H9 (cell line): ENCODE measurements around the gene OAF. TPM values are rescaled to one million over a fixed set of nuclear protein-coding genes. Genes with fewer than 3 reads are reported as not detected.

Experiments
- DNase-seq: peaks from one replicate; pipeline ENCODE4 v3.0.0-alpha.2; 2017
- H2AFZ ChIP-seq: one replicate; pipeline ENCODE4 v1.6.1; 2013; ENCODE audit warnings: mild to moderate bottlenecking, low read length, control low read depth, moderate library complexity
- H2AK5ac ChIP-seq: 2 replicates; pipeline ENCODE4 v1.6.1; 2013; ENCODE audit warnings: low read length, control low read depth, mixed read lengths; ENCODE audit not compliant: insufficient read length
- H2BK120ac ChIP-seq: one replicate; pipeline ENCODE4 v1.6.1; 2013; ENCODE audit warnings: low read depth, mild to moderate bottlenecking, low read length, control low read depth, inconsistent platforms; ENCODE audit not compliant: poor library complexity, severe bottlenecking
- H2BK12ac ChIP-seq: 2 replicates; pipeline ENCODE4 v1.6.1; 2013; ENCODE audit warnings: low read length, control low read depth, mixed read lengths, low read depth; ENCODE audit not compliant: insufficient read length
- H2BK15ac ChIP-seq: 2 replicates; pipeline ENCODE4 v1.6.1; 2013; ENCODE audit warnings: low read depth, low read length, control low read depth
- H2BK20ac ChIP-seq: one replicate; pipeline ENCODE4 v1.6.1; 2013; ENCODE audit warnings: low read depth, mild to moderate bottlenecking, low read length, control low read depth, inconsistent platforms; ENCODE audit not compliant: poor library complexity, severe bottlenecking
- H2BK5ac ChIP-seq: 2 replicates; pipeline ENCODE4 v1.6.1; 2013; ENCODE audit warnings: low read length, control low read depth, mixed read lengths; ENCODE audit not compliant: insufficient read length
- H3K14ac ChIP-seq: 2 replicates; pipeline ENCODE4 v1.6.1; 2013; ENCODE audit warnings: low read length, control low read depth; ENCODE audit not compliant: insufficient read depth
- H3K18ac ChIP-seq: 2 replicates; pipeline ENCODE4 v1.6.1; 2013; ENCODE audit warnings: low read depth, mild to moderate bottlenecking, mixed read lengths, low read length, control low read depth; ENCODE audit not compliant: insufficient read length
- H3K23ac ChIP-seq: 2 replicates; pipeline ENCODE4 v1.6.1; 2013; ENCODE audit warnings: low read length, control low read depth, mixed read lengths, low read depth; ENCODE audit not compliant: insufficient read length
- H3K23me2 ChIP-seq: 2 replicates; pipeline ENCODE4 v1.6.1; 2013; ENCODE audit warnings: low read depth, mild to moderate bottlenecking, mixed read lengths, low read length, control low read depth; ENCODE audit not compliant: insufficient read length, poor library complexity, severe bottlenecking
- H3K27ac ChIP-seq: 2 replicates; pipeline ENCODE4 v1.5.1; 2013; ENCODE audit warnings: low read length, control low read depth, mixed read lengths, low read depth; ENCODE audit not compliant: insufficient read length
- H3K27me3 ChIP-seq: 2 replicates; pipeline ENCODE4 v1.6.1; 2013; ENCODE audit warnings: low read length, control low read depth, inconsistent platforms; ENCODE audit not compliant: insufficient read depth
- H3K4ac ChIP-seq: 2 replicates; pipeline ENCODE4 v1.6.1; 2013; ENCODE audit warnings: low read depth, mild to moderate bottlenecking, control low read depth, inconsistent platforms, low read length, moderate library complexity
- H3K4me1 ChIP-seq: 2 replicates; pipeline ENCODE4 v1.6.1; 2013; ENCODE audit warnings: low read length, control low read depth, inconsistent platforms; ENCODE audit not compliant: insufficient read depth
- H3K4me2 ChIP-seq: 2 replicates; pipeline ENCODE4 v1.6.1; 2013; ENCODE audit warnings: low read length, control low read depth, mixed read lengths; ENCODE audit not compliant: insufficient read length, insufficient read depth
- H3K56ac ChIP-seq: 2 replicates; pipeline ENCODE4 v1.6.1; 2013; ENCODE audit warnings: low read depth, mild to moderate bottlenecking, mixed read lengths, low read length, control low read depth; ENCODE audit not compliant: insufficient read length
- H3K79me1 ChIP-seq: 2 replicates; pipeline ENCODE4 v1.6.1; 2013; ENCODE audit warnings: low read depth, mild to moderate bottlenecking, moderate library complexity, low read length, control low read depth, inconsistent platforms; ENCODE audit not compliant: insufficient read depth, poor library complexity, severe bottlenecking
- H3K79me2 ChIP-seq: 2 replicates; pipeline ENCODE4 v1.6.1; 2013; ENCODE audit warnings: low read length, control low read depth, inconsistent platforms; ENCODE audit not compliant: insufficient read depth
- H3K9ac ChIP-seq: 2 replicates; pipeline ENCODE4 v1.6.1; 2013; ENCODE audit warnings: low read length, control low read depth, mixed read lengths; ENCODE audit not compliant: insufficient read length; ENCODE audit errors: extremely low read depth
- H3K9me3 ChIP-seq: one replicate; pipeline ENCODE4 v1.6.1; 2013; ENCODE audit warnings: low read depth, low read length, inconsistent platforms; ENCODE audit not compliant: control insufficient read depth
- H3T11ph ChIP-seq: one replicate; pipeline ENCODE4 v1.6.1; 2013; ENCODE audit warnings: mild to moderate bottlenecking, low read length, control low read depth, inconsistent platforms
- H4K20me1 ChIP-seq: one replicate; pipeline ENCODE4 v1.6.1; 2013; ENCODE audit not compliant: control insufficient read depth, insufficient read length, insufficient read depth
- H4K5ac ChIP-seq: 2 replicates; pipeline ENCODE4 v1.6.1; 2013; ENCODE audit warnings: low read depth, mild to moderate bottlenecking, mixed read lengths, low read length, control low read depth; ENCODE audit not compliant: insufficient read length
- H4K8ac ChIP-seq: replicated peaks from 2 replicates; pipeline ENCODE4 v1.6.1; 2013; ENCODE audit warnings: low read length, control low read depth, mixed read lengths, low read depth; ENCODE audit not compliant: insufficient read length
- H4K91ac ChIP-seq: 2 replicates; pipeline ENCODE4 v1.6.1; 2013; ENCODE audit warnings: low read depth, mild to moderate bottlenecking, moderate library complexity, mixed read lengths, low read length, control low read depth; ENCODE audit not compliant: insufficient read length
- H3K27ac Mint-ChIP-seq, 3 experiments: 2 replicates in 2 of 3; 3 replicates in 1 of 3; pipeline ENCODE4 v1.8.0; 2020 to 2021; ENCODE audit warnings: mixed read lengths in 3 of 3, mild to moderate bottlenecking in 1 of 3, moderate library complexity in 1 of 3
- H3K27me3 Mint-ChIP-seq: 2 replicates; pipeline ENCODE4 v1.8.0; 2021; ENCODE audit warnings: low read depth, mild to moderate bottlenecking, moderate library complexity, mixed read lengths
- H3K36me3 Mint-ChIP-seq, 3 experiments: 2 replicates in 2 of 3; 3 replicates in 1 of 3; pipeline ENCODE4 v1.8.0; 2020 to 2021; ENCODE audit warnings: low read depth in 3 of 3, mixed read lengths in 3 of 3; ENCODE audit not compliant: insufficient read depth in 1 of 3
- H3K4me1 Mint-ChIP-seq, 2 experiments: 2 replicates each; pipeline ENCODE4 v1.8.0; 2020; ENCODE audit warnings: mixed read lengths in 2 of 2
- H3K4me3 Mint-ChIP-seq, 2 experiments: 2 replicates in 1 of 2; 3 replicates in 1 of 2; pipeline ENCODE4 v1.8.0; 2020 to 2021; ENCODE audit warnings: mild to moderate bottlenecking in 2 of 2, mixed read lengths in 2 of 2, moderate library complexity in 1 of 2
- H3K9me3 Mint-ChIP-seq, 2 experiments: 2 replicates in 1 of 2; 3 replicates in 1 of 2; pipeline ENCODE4 v1.8.0; 2020; ENCODE audit warnings: mild to moderate bottlenecking in 2 of 2, mixed read lengths in 2 of 2, moderate library complexity in 1 of 2
- WGBS: extraction: QIAGEN DNeasy Blood & Tissue Kit; methylation state at CpG from one replicate; pipeline ENCODE4 v1.1.7; 2013; ENCODE audit warnings: missing lambda C conversion rate, low lambda C conversion rate, mixed read lengths; ENCODE audit not compliant: insufficient read length; ENCODE audit errors: extremely low coverage; 5-methylcytosine and 5-hydroxymethylcytosine counted together
- total RNA-seq: library from RNA; stranded (reverse); gene quantifications from 2 replicates; pipeline ENCODE4 v1.2.1, GENCODE V29; 2021
- TF ChIP-seq, protein P1 (sequence below): fragments of 200-600 bp; sonication (generic); conservative IDR thresholded peaks from 3 replicates; pipeline ENCODE4 v1.8.0; 2021; ENCODE audit warnings: antibody characterized with exemption, mild to moderate bottlenecking

The OAF gene
- total RNA-seq, 1 experiment from 2014 or later, result 1.1 TPM

- no peak overlapping the region for H2BK15ac ChIP-seq
- peaks cover 6% of the 10 kb centered on the region for H3K23me2 ChIP-seq
- TF ChIP-seq, protein P1, sequence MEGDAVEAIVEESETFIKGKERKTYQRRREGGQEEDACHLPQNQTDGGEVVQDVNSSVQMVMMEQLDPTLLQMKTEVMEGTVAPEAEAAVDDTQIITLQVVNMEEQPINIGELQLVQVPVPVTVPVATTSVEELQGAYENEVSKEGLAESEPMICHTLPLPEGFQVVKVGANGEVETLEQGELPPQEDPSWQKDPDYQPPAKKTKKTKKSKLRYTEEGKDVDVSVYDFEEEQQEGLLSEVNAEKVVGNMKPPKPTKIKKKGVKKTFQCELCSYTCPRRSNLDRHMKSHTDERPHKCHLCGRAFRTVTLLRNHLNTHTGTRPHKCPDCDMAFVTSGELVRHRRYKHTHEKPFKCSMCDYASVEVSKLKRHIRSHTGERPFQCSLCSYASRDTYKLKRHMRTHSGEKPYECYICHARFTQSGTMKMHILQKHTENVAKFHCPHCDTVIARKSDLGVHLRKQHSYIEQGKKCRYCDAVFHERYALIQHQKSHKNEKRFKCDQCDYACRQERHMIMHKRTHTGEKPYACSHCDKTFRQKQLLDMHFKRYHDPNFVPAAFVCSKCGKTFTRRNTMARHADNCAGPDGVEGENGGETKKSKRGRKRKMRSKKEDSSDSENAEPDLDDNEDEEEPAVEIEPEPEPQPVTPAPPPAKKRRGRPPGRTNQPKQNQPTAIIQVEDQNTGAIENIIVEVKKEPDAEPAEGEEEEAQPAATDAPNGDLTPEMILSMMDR, result no peak
- no peak overlapping the region for H3K4me2 ChIP-seq
- H3K27me3 Mint-ChIP-seq, result peaks cover 86% of the 10 kb centered on the region
- no peaks in the 10 kb centered on the region for H4K20me1 ChIP-seq
- H2BK12ac ChIP-seq, result no peak overlapping the region
- no peak for DNase-seq
- no peak overlapping the region for H3K27ac Mint-ChIP-seq
- H3K18ac ChIP-seq, result no peak overlapping the region
- H3K79me2 ChIP-seq, result no peaks in the 10 kb centered on the region
- H3K36me3 Mint-ChIP-seq, result no peaks in the 10 kb centered on the region
- no peak overlapping the region for H4K8ac ChIP-seq
- no peak overlapping the region for H3K23ac ChIP-seq
- no peaks in the 10 kb centered on the region for H3K9me3 ChIP-seq
- peaks cover 39% of the 10 kb centered on the region in 2 experiments for H3K4me1 Mint-ChIP-seq
- H4K91ac ChIP-seq, result no peak overlapping the region
- H2AK5ac ChIP-seq, result no peak overlapping the region
- no peak overlapping the region for H3K27ac ChIP-seq
- H3K56ac ChIP-seq, result no peak overlapping the region
- no peaks in the 10 kb centered on the region; a peak in 1 of 5 replicates for H3K9me3 Mint-ChIP-seq
- H3K79me1 ChIP-seq, result no peaks in the 10 kb centered on the region
- no peak overlapping the region for H3K4ac ChIP-seq
- no peak overlapping the region for H2BK120ac ChIP-seq
- H2BK20ac ChIP-seq, result no peak overlapping the region
- no peak overlapping the region for H2BK5ac ChIP-seq
- peaks cover 2% of the 10 kb centered on the region; the same call in 1 of the 2 replicates for H3K27me3 ChIP-seq
- H3K4me1 ChIP-seq, result peaks cover 6% of the 10 kb centered on the region; the same call in 1 of the 2 replicates
- no peak overlapping the region for H2AFZ ChIP-seq
- no peak overlapping the region for H3K14ac ChIP-seq
- H3K4me3 Mint-ChIP-seq, result peak overlapping the region in 1 of 2 experiments; percentile 13; a peak in 1 of 5 replicates
- no CpG with 5 or more reads among the region's 7 CpGs for WGBS
- H3K9ac ChIP-seq, result no peak overlapping the region
- no peak overlapping the region for H4K5ac ChIP-seq
- no peak overlapping the region for H3T11ph ChIP-seq
Observed at GRCh38 chr11:120241277-120241676, 30.4 kb downstream of the OAF start.
